Epidermal melanocyte (primary cell): ENCODE results near the gene ZNF33B.
"Not testable (repeated sequence)": the region's sequence is repeated elsewhere in the genome, so short reads cannot be mapped to it uniquely, and the experiment has no call there.

Experiments
- DNase-seq: peaks from one replicate; pipeline ENCODE4 v3.0.0; 2011; ENCODE audit warnings: low spot score; ENCODE audit not compliant: insufficient read length

ZNF33B gene

GRCh38 chr10:42615419-42615818 lies 23.0 kb downstream of the ZNF33B start:
- no peak for DNase-seq

- no peak for DNase-seq
These were observed 28.5 kb downstream of the ZNF33B start for GRCh38 chr10:42609872-42610271.

- DNase-seq = no peak
These were observed 40.0 kb downstream of the ZNF33B start for GRCh38 chr10:42598249-42598873.

- no peak for DNase-seq
These were observed 42.2 kb downstream of the ZNF33B start for GRCh38 chr10:42596196-42596595.

- no peak for DNase-seq
These were observed 44.1 kb downstream of the ZNF33B start for GRCh38 chr10:42594246-42594650.

- no peak for DNase-seq
These were observed 45.1 kb downstream of the ZNF33B start for GRCh38 chr10:42593284-42593683.

GRCh38 chr10:42583828-42584227 lies 54.5 kb downstream of the ZNF33B start:
- DNase-seq = no peak

GRCh38 chr10:42578019-42578418 lies 60.4 kb downstream of the ZNF33B start:
- no peak for DNase-seq

- no peak for DNase-seq
These were observed 62.0 kb downstream of the ZNF33B start for GRCh38 chr10:42576338-42576737.

- no peak for DNase-seq
These were observed 64.0 kb downstream of the ZNF33B start for GRCh38 chr10:42574336-42574735.

- no peak for DNase-seq
These were observed 81.4 kb downstream of the ZNF33B start for GRCh38 chr10:42556931-42557330.

GRCh38 chr10:42553576-42553975 lies 84.8 kb downstream of the ZNF33B start:
- not testable (repeated sequence) for DNase-seq

GRCh38 chr10:42553064-42553407 lies 85.3 kb downstream of the ZNF33B start:
- peak; percentile 17 for DNase-seq

- DNase-seq = peak; percentile 75
These were observed 85.9 kb downstream of the ZNF33B start for GRCh38 chr10:42552188-42553063.

GRCh38 chr10:42551582-42552187 lies 86.7 kb downstream of the ZNF33B start:
- no peak for DNase-seq

- DNase-seq = no peak
These were observed 88.5 kb downstream of the ZNF33B start for GRCh38 chr10:42549851-42550250.

- DNase-seq = no peak
These were observed 90.1 kb downstream of the ZNF33B start for GRCh38 chr10:42548254-42548653.

GRCh38 chr10:42544945-42545344 lies 93.4 kb downstream of the ZNF33B start:
- DNase-seq = no peak

- no peak for DNase-seq
These were observed 94.5 kb downstream of the ZNF33B start for GRCh38 chr10:42543840-42544372.
